ENCODE measurements around the gene LSMEM2. TPM values are rescaled to one million over a fixed set of nuclear protein-coding genes. Genes with fewer than 3 reads are reported as not detected.

Gene LSMEM2
- total RNA-seq, 1 donor from 2014 or later, result 15.1 TPM

GRCh38 chr3:50262778-50263177 is 16.1 kb upstream of the LSMEM2 start:
- Histone ChIP-seq H3K27ac (ENCODE audit: low read depth, low read length) (no peak overlapping the region), H3K27me3 (ENCODE audit: control insufficient read depth in 3 of 3, insufficient read depth in 3 of 3, low read length in 3 of 3) (no peaks in the 10 kb centered on the region), H3K4me1 (ENCODE audit: control insufficient read depth in 3 of 3, insufficient read depth in 3 of 3, low read length in 3 of 3) (peaks cover 59 to 63% (median 61%) of the 10 kb centered on the region in 3 donors), H3K9me3 (ENCODE audit: control insufficient read depth in 3 of 3, low read length in 3 of 3) (no peaks in the 10 kb centered on the region), H3K36me3 (ENCODE audit: control insufficient read depth in 3 of 3, insufficient read depth in 3 of 3, low read length in 3 of 3) (peaks cover 3 to 5% (median 4%) of the 10 kb centered on the region in 3 donors), H3K9ac (ENCODE audit: low read depth in 1 of 3, low read length in 3 of 3) (no peak overlapping the region), H3K4me3 (ENCODE audit: low read length in 3 of 3) (no peak overlapping the region)

- Histone ChIP-seq H3K9ac (ENCODE audit: low read depth in 1 of 3, low read length in 3 of 3) (peak overlapping the region in 1 of 3 donors; percentile 57), H3K9me3 (ENCODE audit: control insufficient read depth in 3 of 3, low read length in 3 of 3) (no peaks in the 10 kb centered on the region), H3K4me3 (ENCODE audit: low read length in 3 of 3) (peak overlapping the region in 1 of 3 donors; percentile 23), H3K27me3 (ENCODE audit: control insufficient read depth in 3 of 3, insufficient read depth in 3 of 3, low read length in 3 of 3) (no peaks in the 10 kb centered on the region), H3K27ac (ENCODE audit: low read depth, low read length) (peak overlapping the region; percentile 70), H3K4me1 (ENCODE audit: control insufficient read depth in 3 of 3, insufficient read depth in 3 of 3, low read length in 3 of 3) (peaks cover 69 to 71% (median 70%) of the 10 kb centered on the region in 3 donors), H3K36me3 (ENCODE audit: control insufficient read depth in 3 of 3, insufficient read depth in 3 of 3, low read length in 3 of 3) (no peaks in the 10 kb centered on the region)
Measured at GRCh38 chr3:50263478-50264382, 15.2 kb upstream of the LSMEM2 start.

GRCh38 chr3:50264383-50264963 is 14.4 kb upstream of the LSMEM2 start:
- Histone ChIP-seq H3K4me1 (ENCODE audit: control insufficient read depth in 3 of 3, insufficient read depth in 3 of 3, low read length in 3 of 3) (peaks cover 71 to 75% (median 74%) of the 10 kb centered on the region in 3 donors), H3K9ac (ENCODE audit: low read depth in 1 of 3, low read length in 3 of 3) (peak overlapping the region in 1 of 3 donors; percentile 57), H3K36me3 (ENCODE audit: control insufficient read depth in 3 of 3, insufficient read depth in 3 of 3, low read length in 3 of 3) (no peaks in the 10 kb centered on the region), H3K9me3 (ENCODE audit: control insufficient read depth in 3 of 3, low read length in 3 of 3) (no peaks in the 10 kb centered on the region), H3K27me3 (ENCODE audit: control insufficient read depth in 3 of 3, insufficient read depth in 3 of 3, low read length in 3 of 3) (no peaks in the 10 kb centered on the region), H3K4me3 (ENCODE audit: low read length in 3 of 3) (peak overlapping the region in 1 of 3 donors; percentile 23), H3K27ac (ENCODE audit: low read depth, low read length) (peak overlapping the region; percentile 70)

GRCh38 chr3:50264964-50265485 is 13.9 kb upstream of the LSMEM2 start:
- peaks cover 72 to 76% (median 76%) of the 10 kb centered on the region in 3 donors for H3K4me1 ChIP-seq (ENCODE audit: control insufficient read depth in 3 of 3, insufficient read depth in 3 of 3, low read length in 3 of 3)

DNA sequence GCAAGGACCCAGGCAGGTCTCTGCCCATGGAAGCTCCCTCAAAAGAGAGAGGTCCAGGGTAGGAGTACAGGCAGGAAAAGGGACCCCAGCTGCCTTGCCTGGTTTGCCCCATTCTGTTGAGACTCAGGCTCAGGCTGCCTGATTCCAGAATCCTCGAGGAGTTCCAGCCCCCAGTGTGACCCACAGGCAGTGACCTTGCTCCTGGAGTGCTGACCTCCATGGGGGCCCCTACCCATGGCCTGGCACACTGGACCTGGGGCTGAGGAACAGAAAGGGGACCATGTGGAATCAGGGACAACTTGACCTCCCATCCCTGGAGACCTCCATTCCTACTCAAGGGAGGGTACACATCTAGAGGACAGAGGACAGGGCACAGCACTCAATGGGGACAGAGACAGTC is 13.3 kb upstream of the LSMEM2 start:
- Histone ChIP-seq H3K36me3 (ENCODE audit: control insufficient read depth in 3 of 3, insufficient read depth in 3 of 3, low read length in 3 of 3) (no peaks in the 10 kb centered on the region), H3K9me3 (ENCODE audit: control insufficient read depth in 3 of 3, low read length in 3 of 3) (no peaks in the 10 kb centered on the region), H3K27ac (ENCODE audit: low read depth, low read length) (peak overlapping the region; percentile 70), H3K27me3 (ENCODE audit: control insufficient read depth in 3 of 3, insufficient read depth in 3 of 3, low read length in 3 of 3) (no peaks in the 10 kb centered on the region), H3K4me3 (ENCODE audit: low read length in 3 of 3) (peak overlapping the region in 1 of 3 donors; percentile 13), H3K4me1 (ENCODE audit: control insufficient read depth in 3 of 3, insufficient read depth in 3 of 3, low read length in 3 of 3) (peaks cover 76 to 79% (median 78%) of the 10 kb centered on the region in 3 donors), H3K9ac (ENCODE audit: low read depth in 1 of 3, low read length in 3 of 3) (peak overlapping the region in 2 of 3 donors; percentile 5 to 90)

More at GRCh38 chr3:50264964-50265485, 13.9 kb upstream of the LSMEM2 start:
- no peaks in the 10 kb centered on the region for H3K36me3 ChIP-seq (ENCODE audit: control insufficient read depth in 3 of 3, insufficient read depth in 3 of 3, low read length in 3 of 3)
- peak overlapping the region; percentile 70 for H3K27ac ChIP-seq (ENCODE audit: low read depth, low read length)
- H3K9me3 ChIP-seq (ENCODE audit: control insufficient read depth in 3 of 3, low read length in 3 of 3), result no peaks in the 10 kb centered on the region
- peak overlapping the region in 1 of 3 donors; percentile 13 for H3K4me3 ChIP-seq (ENCODE audit: low read length in 3 of 3)
- no peaks in the 10 kb centered on the region for H3K27me3 ChIP-seq (ENCODE audit: control insufficient read depth in 3 of 3, insufficient read depth in 3 of 3, low read length in 3 of 3)
- peak overlapping the region in 2 of 3 donors; percentile 51 to 90 for H3K9ac ChIP-seq (ENCODE audit: low read depth in 1 of 3, low read length in 3 of 3)

DNA sequence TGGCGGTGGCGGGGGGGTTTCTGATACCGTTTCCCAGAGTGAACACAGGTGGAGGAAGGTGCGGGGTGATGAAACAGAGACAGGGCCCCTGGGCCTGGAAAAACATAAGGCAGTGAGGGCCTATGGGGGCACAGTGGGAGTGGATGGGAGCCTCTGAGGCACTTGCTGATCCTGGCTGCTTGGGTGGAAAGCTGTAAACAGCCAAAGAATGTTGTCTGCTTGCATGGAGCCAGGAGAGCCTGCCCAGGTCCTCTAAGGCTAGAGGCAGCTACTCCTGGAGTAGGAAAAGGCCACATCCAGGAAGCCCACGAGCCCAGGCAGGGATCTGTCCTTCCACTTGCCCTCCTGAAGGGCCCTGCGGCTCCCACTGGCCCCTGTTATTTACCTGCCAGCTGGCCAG is 12.9 kb upstream of the LSMEM2 start:
- Histone ChIP-seq H3K9ac (ENCODE audit: low read depth in 1 of 3, low read length in 3 of 3) (peak overlapping the region in 1 of 3 donors; percentile 90), H3K27me3 (ENCODE audit: control insufficient read depth in 3 of 3, insufficient read depth in 3 of 3, low read length in 3 of 3) (no peaks in the 10 kb centered on the region), H3K4me1 (ENCODE audit: control insufficient read depth in 3 of 3, insufficient read depth in 3 of 3, low read length in 3 of 3) (peaks cover 74 to 76% (median 75%) of the 10 kb centered on the region in 3 donors), H3K36me3 (ENCODE audit: control insufficient read depth in 3 of 3, insufficient read depth in 3 of 3, low read length in 3 of 3) (no peaks in the 10 kb centered on the region), H3K9me3 (ENCODE audit: control insufficient read depth in 3 of 3, low read length in 3 of 3) (no peaks in the 10 kb centered on the region), H3K4me3 (ENCODE audit: low read length in 3 of 3) (peak overlapping the region in 2 of 3 donors; percentile 75 to 87), H3K27ac (ENCODE audit: low read depth, low read length) (peak overlapping the region; percentile 79)

- Histone ChIP-seq H3K27ac (ENCODE audit: low read depth, low read length) (peak overlapping the region; percentile 79), H3K9ac (ENCODE audit: low read depth in 1 of 3, low read length in 3 of 3) (peak overlapping the region; percentile 83 to 90 (median 86)), H3K9me3 (ENCODE audit: control insufficient read depth in 3 of 3, low read length in 3 of 3) (no peaks in the 10 kb centered on the region), H3K4me1 (ENCODE audit: control insufficient read depth in 3 of 3, insufficient read depth in 3 of 3, low read length in 3 of 3) (peaks cover 67 to 74% (median 67%) of the 10 kb centered on the region in 3 donors), H3K27me3 (ENCODE audit: control insufficient read depth in 3 of 3, insufficient read depth in 3 of 3, low read length in 3 of 3) (no peaks in the 10 kb centered on the region), H3K4me3 (ENCODE audit: low read length in 3 of 3) (peak overlapping the region; percentile 75 to 87 (median 76)), H3K36me3 (ENCODE audit: control insufficient read depth in 3 of 3, insufficient read depth in 3 of 3, low read length in 3 of 3) (no peaks in the 10 kb centered on the region)
Measured at GRCh38 chr3:50266836-50267235, 12.1 kb upstream of the LSMEM2 start.

DNA sequence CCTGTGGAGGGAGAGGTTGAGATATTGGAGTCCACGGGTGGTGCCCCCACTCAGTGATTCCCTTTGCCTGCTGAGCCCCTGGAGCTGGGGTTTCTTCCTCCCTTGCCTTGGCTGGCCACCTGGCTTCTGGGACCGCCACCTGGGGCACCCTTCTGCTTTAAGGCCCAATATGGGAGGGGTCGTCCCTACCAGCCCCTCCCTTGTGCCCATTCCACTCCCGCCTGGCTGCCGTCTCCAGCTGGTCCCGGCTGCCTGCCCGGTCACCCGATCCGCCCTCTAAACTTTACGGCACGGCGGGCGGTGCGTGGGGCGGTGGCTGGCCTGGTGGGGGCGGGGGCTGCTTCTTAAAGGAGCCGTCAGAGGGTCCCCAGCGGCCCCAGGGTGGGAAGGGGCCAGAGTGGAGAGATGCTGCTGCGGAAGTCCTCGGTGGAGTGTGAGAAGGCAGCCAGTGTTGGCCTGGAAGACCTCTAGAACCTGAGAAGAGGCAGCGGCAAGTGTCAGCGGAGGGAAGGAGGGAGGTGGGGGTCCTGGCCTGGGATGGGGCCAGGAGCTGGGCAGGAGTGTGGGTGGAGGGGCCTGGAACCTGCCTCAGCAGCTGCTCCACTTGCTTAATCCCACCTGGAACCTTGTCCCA is 11.5 kb upstream of the LSMEM2 start:
- peaks cover 67 to 74% (median 67%) of the 10 kb centered on the region in 3 donors for H3K4me1 ChIP-seq (ENCODE audit: control insufficient read depth in 3 of 3, insufficient read depth in 3 of 3, low read length in 3 of 3)
- H3K9ac ChIP-seq (ENCODE audit: low read depth in 1 of 3, low read length in 3 of 3), result peak overlapping the region; percentile 83 to 90 (median 86)
- H3K27me3 ChIP-seq (ENCODE audit: control insufficient read depth in 3 of 3, insufficient read depth in 3 of 3, low read length in 3 of 3), result no peaks in the 10 kb centered on the region
- peak overlapping the region; percentile 75 to 87 (median 76) for H3K4me3 ChIP-seq (ENCODE audit: low read length in 3 of 3)
- H3K9me3 ChIP-seq (ENCODE audit: control insufficient read depth in 3 of 3, low read length in 3 of 3), result no peaks in the 10 kb centered on the region
- peak overlapping the region; percentile 79 for H3K27ac ChIP-seq (ENCODE audit: low read depth, low read length)
- no peaks in the 10 kb centered on the region for H3K36me3 ChIP-seq (ENCODE audit: control insufficient read depth in 3 of 3, insufficient read depth in 3 of 3, low read length in 3 of 3)

GRCh38 chr3:50268276-50268675 is 10.6 kb upstream of the LSMEM2 start:
- Histone ChIP-seq H3K36me3 (ENCODE audit: control insufficient read depth in 3 of 3, insufficient read depth in 3 of 3, low read length in 3 of 3) (no peaks in the 10 kb centered on the region), H3K9ac (ENCODE audit: low read depth in 1 of 3, low read length in 3 of 3) (peak overlapping the region; percentile 83 to 90 (median 86)), H3K27me3 (ENCODE audit: control insufficient read depth in 3 of 3, insufficient read depth in 3 of 3, low read length in 3 of 3) (no peaks in the 10 kb centered on the region), H3K27ac (ENCODE audit: low read depth, low read length) (peak overlapping the region; percentile 69), H3K4me3 (ENCODE audit: low read length in 3 of 3) (peak overlapping the region; percentile 74 to 87 (median 76)), H3K9me3 (ENCODE audit: control insufficient read depth in 3 of 3, low read length in 3 of 3) (no peaks in the 10 kb centered on the region), H3K4me1 (ENCODE audit: control insufficient read depth in 3 of 3, insufficient read depth in 3 of 3, low read length in 3 of 3) (peaks cover 66 to 78% (median 71%) of the 10 kb centered on the region in 3 donors)
